Panc1 (cell line): Measurements from ENCODE around the gene VSTM2L. TPM values are rescaled to one million over a fixed set of nuclear protein-coding genes. Genes with fewer than 3 reads are reported as not detected.

Source experiments
- ATAC-seq: fragments of 200-7000 bp; cut with Tn5 transposase; 2 replicates; pipeline ENCODE4 v1.9.1; 2020; ENCODE audit warnings: mild to moderate bottlenecking, moderate library complexity
- BruUV-seq: library from RNA; stranded (reverse); fragments of 400-500 nt; replicated peaks from 2 replicates; lab custom pipeline; 2021; lab: Mats Ljungman, UMichigan
- CTCF ChIA-PET: fragments of 300-600 bp; sonication (Branson Sonifier 250); formaldehyde crosslinking; loops from one replicate; lab custom pipeline; 2022; ENCODE audit warnings: antibody characterized with exemption; lab: Charles Lee
- POLR2A ChIA-PET: fragments of 300-600 bp; sonication (Branson Sonifier 250); formaldehyde crosslinking; loops from one replicate; lab custom pipeline; 2022; ENCODE audit warnings: antibody characterized with exemption; lab: Charles Lee
- DNase-seq: peaks from one replicate; pipeline ENCODE4 v3.0.0-alpha.2; 2010; ENCODE audit warnings: low read depth, low spot score
- H3K27ac ChIP-seq: 2 replicates; pipeline ENCODE4 v1.5.1; 2011; ENCODE audit warnings: mild to moderate bottlenecking, low read length, inconsistent platforms
- H3K27me3 ChIP-seq: fragments of 200-500 bp; sonication (Bioruptor generic); 2 replicates; pipeline ENCODE4 v1.6.0; 2014; ENCODE audit warnings: low read length, inconsistent platforms; ENCODE audit not compliant: control insufficient read depth, insufficient read depth
- H3K36me3 ChIP-seq: fragments of 200-500 bp; sonication (Bioruptor generic); 2 replicates; pipeline ENCODE4 v1.5.1; 2014; ENCODE audit warnings: inconsistent platforms, mild to moderate bottlenecking, low read length, moderate library complexity; ENCODE audit not compliant: control insufficient read depth, insufficient read depth
- H3K4me1 ChIP-seq: 2 replicates; pipeline ENCODE4 v1.5.1; 2011; ENCODE audit warnings: inconsistent platforms, mild to moderate bottlenecking, low read length, moderate library complexity; ENCODE audit not compliant: control insufficient read depth, insufficient read depth
- H3K4me3 ChIP-seq, 2 experiments: 2 replicates each; pipeline ENCODE4 v1.5.1; 2011 to 2012; ENCODE audit warnings: low read depth in 2 of 2, low read length in 2 of 2, mild to moderate bottlenecking in 2 of 2, inconsistent platforms in 1 of 2, moderate library complexity in 1 of 2
- H3K9me3 ChIP-seq: fragments of 200-500 bp; sonication (Bioruptor generic); 2 replicates; pipeline ENCODE4 v1.5.1; 2014; ENCODE audit warnings: low read depth, mild to moderate bottlenecking, inconsistent platforms, low read length, moderate library complexity; ENCODE audit not compliant: control insufficient read depth, insufficient read depth
- POLR2AphosphoS5 ChIP-seq: IDR thresholded peaks from 2 replicates; pipeline ENCODE4 v1.6.1; 2012; ENCODE audit warnings: mild to moderate bottlenecking, low read depth, low read length, moderate library complexity
- REST ChIP-seq, 2 experiments: IDR thresholded peaks; 2 replicates each; pipeline ENCODE4 v1.6.1; 2011 to 2012; ENCODE audit warnings: low read depth in 2 of 2, control low read depth in 1 of 2, low read length in 1 of 2, mild to moderate bottlenecking in 1 of 2, moderate library complexity in 1 of 2; ENCODE audit not compliant: insufficient read depth in 1 of 2
- SIN3A ChIP-seq: IDR thresholded peaks from 2 replicates; pipeline ENCODE4 v1.6.1; 2012; ENCODE audit warnings: low read depth, mild to moderate bottlenecking, low read length, moderate library complexity, borderline replicate concordance; ENCODE audit not compliant: insufficient read depth
- TCF7L2 ChIP-seq: IDR thresholded peaks from 2 replicates; pipeline ENCODE4 v1.6.1; 2011; ENCODE audit warnings: mild to moderate bottlenecking, low read depth, low read length, inconsistent platforms
- in situ Hi-C: cut with HindIII; loops from 2 replicates; pipeline ENCODE4 v1.10.0; 2016; ENCODE audit warnings: low sequenced_read_pairs, low pct_unique_long_range_greater_than_20kb
- intact Hi-C: fragments of 100-400 bp; cut with micrococcal nuclease; formaldehyde crosslinking; loops from one replicate; pipeline ENCODE4 v1.10.0; 2022; ENCODE audit not compliant: unreplicated experiment
- total RNA-seq: library from RNA; stranded (reverse); gene quantifications from one replicate; pipeline ENCODE4 v1.2.1, GENCODE V29; 2021; ENCODE audit not compliant: unreplicated experiment
- TF ChIP-seq, protein P1 (sequence below): fragments of 450-650 bp; IDR thresholded peaks from 2 replicates; pipeline ENCODE4 v1.5.1; 2017; ENCODE audit warnings: mild to moderate bottlenecking

VSTM2L gene
- total RNA-seq, 1 experiment from 2014 or later, result 16.0 TPM

GRCh38 chr20:37992802-37993409 is 90.0 kb downstream of the VSTM2L start:
- ChIA-PET CTCF (interaction anchor here (0.6 to 0.9 kb wide), 10 partner anchors 8 to 441 kb away, joined by 3 to 7 read pairs (median 4); no protein-coding TSS in a partner anchor), POLR2A (no interaction called here)
- BruUV-seq, result no TSS peak
- Histone ChIP-seq H3K4me3 (no peak overlapping the region), H3K27me3 (no peaks in the 10 kb centered on the region), H3K4me1 (no peaks in the 10 kb centered on the region), H3K9me3 (no peaks in the 10 kb centered on the region), H3K27ac (no peak overlapping the region), H3K36me3 (peaks cover 6% of the 10 kb centered on the region; the same call in 1 of the 2 replicates)
- intact Hi-C loops, result loop anchor here (5.0 kb wide), 3 partner anchors 76 to 421 kb away; partner anchors contain the start of gene VSTM2L
- no peak for TF ChIP-seq POLR2AphosphoS5
- TF ChIP-seq, protein P1, sequence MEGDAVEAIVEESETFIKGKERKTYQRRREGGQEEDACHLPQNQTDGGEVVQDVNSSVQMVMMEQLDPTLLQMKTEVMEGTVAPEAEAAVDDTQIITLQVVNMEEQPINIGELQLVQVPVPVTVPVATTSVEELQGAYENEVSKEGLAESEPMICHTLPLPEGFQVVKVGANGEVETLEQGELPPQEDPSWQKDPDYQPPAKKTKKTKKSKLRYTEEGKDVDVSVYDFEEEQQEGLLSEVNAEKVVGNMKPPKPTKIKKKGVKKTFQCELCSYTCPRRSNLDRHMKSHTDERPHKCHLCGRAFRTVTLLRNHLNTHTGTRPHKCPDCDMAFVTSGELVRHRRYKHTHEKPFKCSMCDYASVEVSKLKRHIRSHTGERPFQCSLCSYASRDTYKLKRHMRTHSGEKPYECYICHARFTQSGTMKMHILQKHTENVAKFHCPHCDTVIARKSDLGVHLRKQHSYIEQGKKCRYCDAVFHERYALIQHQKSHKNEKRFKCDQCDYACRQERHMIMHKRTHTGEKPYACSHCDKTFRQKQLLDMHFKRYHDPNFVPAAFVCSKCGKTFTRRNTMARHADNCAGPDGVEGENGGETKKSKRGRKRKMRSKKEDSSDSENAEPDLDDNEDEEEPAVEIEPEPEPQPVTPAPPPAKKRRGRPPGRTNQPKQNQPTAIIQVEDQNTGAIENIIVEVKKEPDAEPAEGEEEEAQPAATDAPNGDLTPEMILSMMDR, result peak; percentile 81
- ATAC-seq, result no peak
- DNase-seq, result no peak
- in situ Hi-C loops, result no loop called here

GRCh38 chr20:37994512-37994911 is 91.6 kb downstream of the VSTM2L start:
- TF ChIP-seq REST (IDR thresholded peaks at IDR 0.05; ENCODE audit: insufficient read depth in 1 of 2, low read depth in 2 of 2, low read length in 1 of 2) (no peak), SIN3A (no peak), TCF7L2 (no peak), POLR2AphosphoS5 (no peak)
- TF ChIP-seq, protein P1, result no peak
- in situ Hi-C loops, result no loop called here
- no peak overlapping the region for H3K4me3 ChIP-seq
- H3K27ac ChIP-seq, result no peak overlapping the region
- H3K27me3 ChIP-seq, result no peaks in the 10 kb centered on the region
- no TSS peak for BruUV-seq
- ATAC-seq (no peak), DNase-seq (no peak)
- ChIA-PET CTCF (no interaction called here), POLR2A (no interaction called here)
- intact Hi-C loops, result loop anchor here (5.0 kb wide), 3 partner anchors 77 to 422 kb away; partner anchors contain the start of gene VSTM2L
- no peaks in the 10 kb centered on the region for H3K4me1 ChIP-seq
- no peaks in the 10 kb centered on the region for H3K9me3 ChIP-seq
- H3K36me3 ChIP-seq, result peaks cover 17% of the 10 kb centered on the region; the same call in 1 of the 2 replicates

Other genes starting within 250 kb of the VSTM2L start
- gene CTNNBL1, start 209.1 kb upstream of the VSTM2L start, total RNA-seq, result 71.2 TPM
- 26.6 TPM for gene TTI1, start 130.3 kb downstream of the VSTM2L start, total RNA-seq
- 33.6 TPM for gene RPRD1B, start 130.6 kb downstream of the VSTM2L start, total RNA-seq